IMR-90 (cell line): ENCODE measurements around the gene KCNT1. TPM values are rescaled to one million over a fixed set of nuclear protein-coding genes. Genes with fewer than 3 reads are reported as not detected.

Experiments
- ATAC-seq: fragments of 200-7000 bp; cut with Tn5 transposase; 2 replicates; pipeline ENCODE4 v1.9.1; 2020; ENCODE audit warnings: low read depth, mild to moderate bottlenecking, moderate library complexity
- BruUV-seq: library from RNA; stranded (reverse); fragments of 400-500 nt; replicated peaks from 2 replicates; lab custom pipeline; 2021; lab: Mats Ljungman, UMichigan
- CTCF ChIA-PET: fragments of 300-600 bp; formaldehyde crosslinking; extraction: SDS; loops from one replicate; lab custom pipeline; 2021; ENCODE audit warnings: antibody characterized with exemption; lab: Yijun Ruan, JAX
- POLR2A ChIA-PET: fragments of 300-600 bp; sonication (Branson Sonifier 250); formaldehyde crosslinking; loops from one replicate; lab custom pipeline; 2022; ENCODE audit warnings: antibody characterized with exemption; ENCODE audit not compliant: unreplicated experiment; lab: Charles Lee
- DNase-seq: peaks from one replicate; pipeline ENCODE4 v3.0.0; 2013
- H2AFZ ChIP-seq: replicated peaks from 2 replicates; pipeline ENCODE3; 2013; ENCODE audit warnings: low read length, mild to moderate bottlenecking; ENCODE audit not compliant: poor library complexity
- H2AK5ac ChIP-seq: 2 replicates; pipeline ENCODE4 v1.6.1; 2013; ENCODE audit warnings: low read depth, low read length, inconsistent platforms
- H2AK9ac ChIP-seq: replicated peaks from 2 replicates; pipeline ENCODE3; 2013; ENCODE audit warnings: mild to moderate bottlenecking, low read depth, low read length, moderate library complexity; ENCODE audit not compliant: poor library complexity
- H2BK120ac ChIP-seq: 2 replicates; pipeline ENCODE4 v1.6.1; 2013; ENCODE audit warnings: low read depth, low read length, inconsistent platforms
- H2BK15ac ChIP-seq: 3 replicates; pipeline ENCODE4 v1.6.1; 2013; ENCODE audit warnings: low read depth, low read length, inconsistent platforms
- H2BK20ac ChIP-seq: 2 replicates; pipeline ENCODE4 v1.6.1; 2013; ENCODE audit warnings: low read depth, mild to moderate bottlenecking, inconsistent platforms, low read length, moderate library complexity
- H2BK5ac ChIP-seq: 2 replicates; pipeline ENCODE4 v1.6.1; 2013; ENCODE audit warnings: mild to moderate bottlenecking, low read depth, low read length, inconsistent platforms; ENCODE audit not compliant: poor library complexity, severe bottlenecking
- H3K14ac ChIP-seq: replicated peaks from 2 replicates; pipeline ENCODE4 v1.6.1; 2013; ENCODE audit warnings: low read depth, low read length, inconsistent platforms
- H3K18ac ChIP-seq: 2 replicates; pipeline ENCODE4 v1.6.1; 2013; ENCODE audit warnings: low read depth, low read length, control low read depth
- H3K23ac ChIP-seq: 2 replicates; pipeline ENCODE4 v1.6.1; 2013; ENCODE audit warnings: low read depth, low read length, inconsistent platforms
- H3K27ac ChIP-seq: 2 replicates; pipeline ENCODE4 v1.5.1; 2013; ENCODE audit warnings: mild to moderate bottlenecking, control low read depth, low read length; ENCODE audit not compliant: insufficient read depth
- H3K27me3 ChIP-seq: 2 replicates; pipeline ENCODE4 v1.6.1; 2013; ENCODE audit warnings: low read length; ENCODE audit not compliant: control insufficient read depth, insufficient read depth
- H3K36me3 ChIP-seq: 2 replicates; pipeline ENCODE4 v1.6.1; 2013; ENCODE audit warnings: low read length, mixed read lengths; ENCODE audit not compliant: control insufficient read depth, insufficient read depth
- H3K4ac ChIP-seq: 2 replicates; pipeline ENCODE4 v1.6.1; 2013; ENCODE audit warnings: low read depth, low read length, inconsistent platforms
- H3K4me1 ChIP-seq: 2 replicates; pipeline ENCODE4 v1.6.1; 2013; ENCODE audit warnings: low read length, mixed read lengths; ENCODE audit not compliant: control insufficient read depth, insufficient read depth
- H3K4me2 ChIP-seq: 2 replicates; pipeline ENCODE4 v1.6.1; 2013; ENCODE audit warnings: low read depth, mild to moderate bottlenecking, control low read depth, low read length, moderate library complexity
- H3K4me3 ChIP-seq: 2 replicates; pipeline ENCODE4 v1.5.1; 2013; ENCODE audit warnings: low read depth, mild to moderate bottlenecking, control low read depth, low read length, moderate library complexity; ENCODE audit not compliant: insufficient read depth
- H3K56ac ChIP-seq: 2 replicates; pipeline ENCODE4 v1.6.1; 2013; ENCODE audit warnings: low read length, inconsistent platforms; ENCODE audit not compliant: insufficient read depth; ENCODE audit errors: extremely low read depth
- H3K79me1 ChIP-seq, 2 experiments: 2 replicates each; pipeline ENCODE4 v1.6.1; 2013; ENCODE audit warnings: low read length in 2 of 2, inconsistent platforms in 1 of 2, low read depth in 1 of 2
- H3K9ac ChIP-seq: 2 replicates; pipeline ENCODE4 v1.6.1; 2013; ENCODE audit warnings: low read depth, low read length, control low read depth
- H3K9me1 ChIP-seq: 2 replicates; pipeline ENCODE4 v1.6.1; 2013; ENCODE audit warnings: low read length, inconsistent platforms; ENCODE audit not compliant: insufficient read depth
- H3K9me3 ChIP-seq: 2 replicates; pipeline ENCODE4 v1.6.1; 2013; ENCODE audit warnings: low read length; ENCODE audit not compliant: control insufficient read depth, insufficient read depth
- H4K20me1 ChIP-seq: 2 replicates; pipeline ENCODE4 v1.6.1; 2013; ENCODE audit warnings: low read length, inconsistent platforms; ENCODE audit not compliant: insufficient read depth
- H4K5ac ChIP-seq: 2 replicates; pipeline ENCODE4 v1.6.1; 2013; ENCODE audit warnings: mild to moderate bottlenecking, low read depth, low read length, control low read depth
- H4K8ac ChIP-seq, 2 experiments: 2 replicates each; pipeline ENCODE4 v1.6.1; 2013; ENCODE audit warnings: low read depth in 2 of 2, low read length in 2 of 2, control low read depth in 1 of 2, inconsistent platforms in 1 of 2
- H4K91ac ChIP-seq: 2 replicates; pipeline ENCODE4 v1.6.1; 2013; ENCODE audit warnings: low read depth, low read length, inconsistent platforms; ENCODE audit not compliant: insufficient read depth
- BHLHE40 ChIP-seq: fragments of 150-350 bp; IDR thresholded peaks from 2 replicates; pipeline ENCODE4 v1.6.1; 2016; ENCODE audit warnings: mild to moderate bottlenecking, low read depth, low read length
- CEBPB ChIP-seq: IDR thresholded peaks from 2 replicates; pipeline ENCODE4 v1.6.1; 2012; ENCODE audit warnings: low read depth, low read length, improper control_type of control experiment
- CHD1 ChIP-seq: IDR thresholded peaks from 2 replicates; pipeline ENCODE4 v1.6.1; 2012; ENCODE audit warnings: low read depth, low read length, improper control_type of control experiment
- FOS ChIP-seq: fragments of 150-350 bp; IDR thresholded peaks from 2 replicates; pipeline ENCODE4 v1.6.1; 2016; ENCODE audit warnings: low read depth, low read length
- MAFK ChIP-seq: IDR thresholded peaks from 2 replicates; pipeline ENCODE4 v1.6.1; 2012; ENCODE audit warnings: low read depth, low read length, improper control_type of control experiment
- MXI1 ChIP-seq: IDR thresholded peaks from 2 replicates; pipeline ENCODE4 v1.6.1; 2012; ENCODE audit warnings: low read depth, mild to moderate bottlenecking, low read length, moderate library complexity, borderline replicate concordance
- NFE2L2 ChIP-seq: fragments of 150-350 bp; IDR thresholded peaks from 2 replicates; pipeline ENCODE4 v1.6.1; 2016; ENCODE audit warnings: low read depth, mild to moderate bottlenecking, low read length
- POLR2A ChIP-seq: IDR thresholded peaks from 2 replicates; pipeline ENCODE4 v1.6.1; 2012; ENCODE audit warnings: mild to moderate bottlenecking, low read depth, low read length
- RAD21 ChIP-seq: IDR thresholded peaks from 2 replicates; pipeline ENCODE4 v1.6.1; 2012; ENCODE audit warnings: low read length, improper control_type of control experiment
- RCOR1 ChIP-seq: IDR thresholded peaks from 2 replicates; pipeline ENCODE4 v1.6.1; 2012; ENCODE audit warnings: mild to moderate bottlenecking, low read length, improper control_type of control experiment; ENCODE audit not compliant: insufficient replicate concordance
- RFX5 ChIP-seq: IDR thresholded peaks from 2 replicates; pipeline ENCODE4 v1.8.0; 2012; ENCODE audit warnings: low read depth, mild to moderate bottlenecking, low read length, moderate library complexity
- SMC3 ChIP-seq: fragments of 150-350 bp; IDR thresholded peaks from 2 replicates; pipeline ENCODE4 v1.6.1; 2016; ENCODE audit warnings: low read depth, mild to moderate bottlenecking, antibody characterized with exemption, low read length, moderate library complexity
- USF2 ChIP-seq: fragments of 150-350 bp; IDR thresholded peaks from 2 replicates; pipeline ENCODE4 v1.6.1; 2017; ENCODE audit warnings: mild to moderate bottlenecking, antibody characterized with exemption, low read length, low read depth
- WGBS, 2 experiments: methylation state at CpG; one replicate each; pipeline versions ENCODE4 v1.1.5 to v1.1.7; 2013; ENCODE audit warnings: missing lambda C conversion rate in 2 of 2; ENCODE audit not compliant: insufficient read length in 1 of 2; ENCODE audit errors: extremely low coverage in 2 of 2; 5-methylcytosine and 5-hydroxymethylcytosine counted together
- dilution Hi-C: fragments of 300-500 bp; cut with HindIII; formaldehyde crosslinking; loops from one replicate; pipeline ENCODE4 v1.14.3; 2018; ENCODE audit warnings: low sequenced_read_pairs; ENCODE audit not compliant: unreplicated experiment
- in situ Hi-C: fragments of 300-500 bp; cut with MboI; formaldehyde crosslinking; loops from 3 replicates; pipeline ENCODE4 v1.14.3; 2019; ENCODE audit warnings: low sequenced_read_pairs, inconsistent platforms, mixed read lengths
- intact Hi-C: fragments of 100-400 bp; cut with micrococcal nuclease; formaldehyde crosslinking; loops from 2 replicates; pipeline ENCODE4 v1.10.0; 2022
- polyA plus RNA-seq, 3 experiments: library from polyadenylated mRNA; depleted of rRNA; stranded (reverse); fragments of >200 nt; gene quantifications; 2 replicates each; pipeline ENCODE4 v1.2.3, GENCODE V29; 2012; ENCODE audit warnings: low replicate concordance in 1 of 3
- total RNA-seq: library from RNA; depleted of rRNA; stranded (reverse); fragments of >200 nt; gene quantifications from 2 replicates; pipeline ENCODE4 v1.2.3, GENCODE V29; 2012
- TF ChIP-seq, protein P1 (sequence below): conservative IDR thresholded peaks from 2 replicates; pipeline ENCODE4 v1.5.1; 2012; ENCODE audit warnings: mild to moderate bottlenecking, low read depth, low read length, improper control_type of control experiment
- TF ChIP-seq, protein P2 (sequence below): fragments of 150-350 bp; IDR thresholded peaks from 2 replicates; pipeline ENCODE4 v1.6.1; 2016; ENCODE audit warnings: low read depth, mild to moderate bottlenecking, low read length, moderate library complexity, borderline replicate concordance

The KCNT1 gene
- total and polyA plus RNA-seq, 2 of the 4 experiments (the other 2 are of a cell fraction): not detected

DNA sequence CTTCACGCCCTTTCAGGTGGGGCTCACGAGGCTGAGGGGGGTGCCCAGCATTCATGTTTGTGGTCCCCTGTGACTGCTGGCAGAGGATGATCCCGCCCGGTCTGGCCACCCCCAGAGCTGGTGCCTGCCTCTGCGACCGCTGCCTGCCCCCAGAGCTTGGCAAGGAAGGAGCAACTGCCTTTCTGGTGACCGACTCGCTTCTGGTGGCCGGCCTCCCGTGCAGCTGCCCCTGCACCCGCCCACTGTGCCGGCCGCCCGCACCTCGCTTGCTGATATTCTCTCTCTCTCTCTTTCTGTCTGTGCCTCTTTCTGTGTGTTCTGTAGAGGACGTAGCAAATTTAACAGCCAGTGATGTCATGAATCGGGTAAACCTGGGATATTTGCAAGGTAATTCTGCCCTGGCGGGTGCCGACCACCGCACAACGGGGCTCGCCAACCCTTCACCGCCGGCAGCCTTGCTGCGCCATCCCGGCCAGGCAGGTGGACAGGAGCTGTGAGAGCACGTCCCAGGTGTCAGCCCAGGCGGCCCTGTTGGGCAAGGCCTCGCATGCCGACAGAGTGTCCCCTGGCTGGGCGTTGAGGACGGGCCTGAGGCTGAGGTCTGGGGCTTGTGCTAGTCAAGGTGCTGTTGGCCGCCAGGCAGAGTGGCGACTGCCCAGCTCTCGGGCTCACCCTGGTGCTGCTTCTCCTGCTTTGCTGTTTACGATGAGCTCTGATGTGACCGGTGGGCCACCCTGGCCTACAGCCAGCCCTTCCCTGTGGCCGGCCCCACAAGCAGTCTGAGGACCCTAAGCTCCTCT, 86.0 kb downstream of the KCNT1 start:
- CTCF ChIA-PET: interaction anchor here (0.5 kb wide), 1 partner anchor 66 kb away, joined by 3 read pairs; no protein-coding TSS in a partner anchor
- H3K79me1 ChIP-seq: no peaks in the 10 kb centered on the region
- TF ChIP-seq RFX5 (no peak), POLR2A (no peak), FOS (no peak), USF2 (no peak), CEBPB (no peak), BHLHE40 (no peak), CHD1 (no peak), RCOR1 (no peak), RAD21 (no peak), MXI1 (no peak), MAFK (no peak), NFE2L2 (no peak), SMC3 (no peak)
- TF ChIP-seq, protein P1, sequence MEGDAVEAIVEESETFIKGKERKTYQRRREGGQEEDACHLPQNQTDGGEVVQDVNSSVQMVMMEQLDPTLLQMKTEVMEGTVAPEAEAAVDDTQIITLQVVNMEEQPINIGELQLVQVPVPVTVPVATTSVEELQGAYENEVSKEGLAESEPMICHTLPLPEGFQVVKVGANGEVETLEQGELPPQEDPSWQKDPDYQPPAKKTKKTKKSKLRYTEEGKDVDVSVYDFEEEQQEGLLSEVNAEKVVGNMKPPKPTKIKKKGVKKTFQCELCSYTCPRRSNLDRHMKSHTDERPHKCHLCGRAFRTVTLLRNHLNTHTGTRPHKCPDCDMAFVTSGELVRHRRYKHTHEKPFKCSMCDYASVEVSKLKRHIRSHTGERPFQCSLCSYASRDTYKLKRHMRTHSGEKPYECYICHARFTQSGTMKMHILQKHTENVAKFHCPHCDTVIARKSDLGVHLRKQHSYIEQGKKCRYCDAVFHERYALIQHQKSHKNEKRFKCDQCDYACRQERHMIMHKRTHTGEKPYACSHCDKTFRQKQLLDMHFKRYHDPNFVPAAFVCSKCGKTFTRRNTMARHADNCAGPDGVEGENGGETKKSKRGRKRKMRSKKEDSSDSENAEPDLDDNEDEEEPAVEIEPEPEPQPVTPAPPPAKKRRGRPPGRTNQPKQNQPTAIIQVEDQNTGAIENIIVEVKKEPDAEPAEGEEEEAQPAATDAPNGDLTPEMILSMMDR: no peak
- TF ChIP-seq, protein P2, sequence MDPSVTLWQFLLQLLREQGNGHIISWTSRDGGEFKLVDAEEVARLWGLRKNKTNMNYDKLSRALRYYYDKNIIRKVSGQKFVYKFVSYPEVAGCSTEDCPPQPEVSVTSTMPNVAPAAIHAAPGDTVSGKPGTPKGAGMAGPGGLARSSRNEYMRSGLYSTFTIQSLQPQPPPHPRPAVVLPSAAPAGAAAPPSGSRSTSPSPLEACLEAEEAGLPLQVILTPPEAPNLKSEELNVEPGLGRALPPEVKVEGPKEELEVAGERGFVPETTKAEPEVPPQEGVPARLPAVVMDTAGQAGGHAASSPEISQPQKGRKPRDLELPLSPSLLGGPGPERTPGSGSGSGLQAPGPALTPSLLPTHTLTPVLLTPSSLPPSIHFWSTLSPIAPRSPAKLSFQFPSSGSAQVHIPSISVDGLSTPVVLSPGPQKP: no peak

More for the DNA sequence above, 86.0 kb downstream of the KCNT1 start:
- H4K5ac ChIP-seq: no peak overlapping the region
- no peaks in the 10 kb centered on the region for H3K36me3 ChIP-seq
- dilution Hi-C loops (no loop called here), in situ Hi-C loops (no loop called here), intact Hi-C loops (no loop called here)
- no peak overlapping the region for H3K14ac ChIP-seq
- H2BK20ac ChIP-seq: no peak overlapping the region
- BruUV-seq: no TSS peak
- no peak overlapping the region for H3K4me3 ChIP-seq
- WGBS, 2 experiments: 68% methylated on average over 24 of the region's 38 CpGs; no CpG with 5 or more reads in 1 of the 2 experiments
- H4K20me1 ChIP-seq: no peaks in the 10 kb centered on the region
- H3K23ac ChIP-seq: no peak overlapping the region
- no peak overlapping the region for H3K27ac ChIP-seq
- H2BK120ac ChIP-seq: no peak overlapping the region
- no peak overlapping the region for H3K56ac ChIP-seq
- POLR2A ChIA-PET: no interaction called here
- H2BK5ac ChIP-seq: no peak overlapping the region
- H3K9ac ChIP-seq: no peak overlapping the region
- no peak overlapping the region for H2AK5ac ChIP-seq
- H3K4me2 ChIP-seq: no peak overlapping the region
- H4K8ac ChIP-seq: no peak overlapping the region
- H2BK15ac ChIP-seq: no peak overlapping the region
- no peaks in the 10 kb centered on the region for H3K9me1 ChIP-seq
- ATAC-seq (no peak), DNase-seq (no peak)
- H4K91ac ChIP-seq: no peak overlapping the region
- no peak overlapping the region for H2AFZ ChIP-seq
- H3K18ac ChIP-seq: no peak overlapping the region
- no peak overlapping the region for H3K4ac ChIP-seq
- H3K9me3 ChIP-seq: no peaks in the 10 kb centered on the region
- no peaks in the 10 kb centered on the region for H3K4me1 ChIP-seq
- H2AK9ac ChIP-seq: no peak overlapping the region
- peaks cover 26% of the 10 kb centered on the region for H3K27me3 ChIP-seq
